ENCODE data around the gene CEL. TPM values are rescaled to one million over a fixed set of nuclear protein-coding genes. Genes with fewer than 3 reads are reported as not detected.

CEL gene
- total RNA-seq, 1 experiment from 2014 or later, result 6.6 TPM

DNA sequence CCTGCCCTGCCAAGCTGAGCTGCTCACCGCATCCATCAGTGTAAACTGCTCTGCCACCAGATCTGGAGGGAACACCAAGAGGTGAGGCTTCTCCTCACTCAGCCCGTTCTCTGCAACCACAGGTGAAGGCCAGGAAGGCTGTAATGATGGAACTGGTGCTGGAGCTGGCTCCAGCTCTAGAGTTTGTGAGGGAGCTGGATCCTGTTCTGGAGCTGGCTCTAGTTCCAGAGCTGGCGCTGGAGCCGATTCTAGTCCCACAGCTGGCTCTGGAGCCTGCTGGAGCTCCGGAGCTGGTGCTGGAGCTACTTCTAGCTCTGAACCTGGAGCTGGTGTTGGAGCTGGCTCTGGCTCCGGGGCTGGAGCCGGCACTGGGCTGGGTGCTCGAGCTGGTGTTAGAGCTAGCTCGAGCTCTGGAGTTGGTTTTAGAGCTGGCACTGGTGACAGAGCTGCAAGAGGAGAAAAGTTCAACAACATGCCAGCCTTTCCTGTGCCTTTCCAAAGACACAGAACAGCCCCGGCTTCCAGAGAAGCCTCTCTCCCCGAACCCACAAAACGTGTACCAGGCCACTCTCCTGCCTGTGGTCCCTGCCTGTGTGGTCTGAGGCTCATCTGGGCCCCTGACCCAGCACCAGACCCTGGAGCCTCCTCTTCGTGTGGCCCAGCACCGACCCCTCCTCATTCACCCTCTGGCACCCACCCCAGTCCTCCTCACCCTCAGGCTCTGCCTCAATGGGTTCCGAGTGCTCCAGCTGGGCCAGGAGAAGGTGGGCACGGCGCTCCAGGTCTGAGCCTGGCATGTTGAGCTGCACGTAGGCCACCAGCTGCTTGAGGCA is 46.4 kb downstream of the CEL start (continued):
- TF ChIP-seq, protein P1, sequence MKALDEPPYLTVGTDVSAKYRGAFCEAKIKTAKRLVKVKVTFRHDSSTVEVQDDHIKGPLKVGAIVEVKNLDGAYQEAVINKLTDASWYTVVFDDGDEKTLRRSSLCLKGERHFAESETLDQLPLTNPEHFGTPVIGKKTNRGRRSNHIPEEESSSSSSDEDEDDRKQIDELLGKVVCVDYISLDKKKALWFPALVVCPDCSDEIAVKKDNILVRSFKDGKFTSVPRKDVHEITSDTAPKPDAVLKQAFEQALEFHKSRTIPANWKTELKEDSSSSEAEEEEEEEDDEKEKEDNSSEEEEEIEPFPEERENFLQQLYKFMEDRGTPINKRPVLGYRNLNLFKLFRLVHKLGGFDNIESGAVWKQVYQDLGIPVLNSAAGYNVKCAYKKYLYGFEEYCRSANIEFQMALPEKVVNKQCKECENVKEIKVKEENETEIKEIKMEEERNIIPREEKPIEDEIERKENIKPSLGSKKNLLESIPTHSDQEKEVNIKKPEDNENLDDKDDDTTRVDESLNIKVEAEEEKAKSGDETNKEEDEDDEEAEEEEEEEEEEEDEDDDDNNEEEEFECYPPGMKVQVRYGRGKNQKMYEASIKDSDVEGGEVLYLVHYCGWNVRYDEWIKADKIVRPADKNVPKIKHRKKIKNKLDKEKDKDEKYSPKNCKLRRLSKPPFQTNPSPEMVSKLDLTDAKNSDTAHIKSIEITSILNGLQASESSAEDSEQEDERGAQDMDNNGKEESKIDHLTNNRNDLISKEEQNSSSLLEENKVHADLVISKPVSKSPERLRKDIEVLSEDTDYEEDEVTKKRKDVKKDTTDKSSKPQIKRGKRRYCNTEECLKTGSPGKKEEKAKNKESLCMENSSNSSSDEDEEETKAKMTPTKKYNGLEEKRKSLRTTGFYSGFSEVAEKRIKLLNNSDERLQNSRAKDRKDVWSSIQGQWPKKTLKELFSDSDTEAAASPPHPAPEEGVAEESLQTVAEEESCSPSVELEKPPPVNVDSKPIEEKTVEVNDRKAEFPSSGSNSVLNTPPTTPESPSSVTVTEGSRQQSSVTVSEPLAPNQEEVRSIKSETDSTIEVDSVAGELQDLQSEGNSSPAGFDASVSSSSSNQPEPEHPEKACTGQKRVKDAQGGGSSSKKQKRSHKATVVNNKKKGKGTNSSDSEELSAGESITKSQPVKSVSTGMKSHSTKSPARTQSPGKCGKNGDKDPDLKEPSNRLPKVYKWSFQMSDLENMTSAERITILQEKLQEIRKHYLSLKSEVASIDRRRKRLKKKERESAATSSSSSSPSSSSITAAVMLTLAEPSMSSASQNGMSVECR (CRISPR knock-in tag; IDR thresholded peaks at IDR 0.05; ENCODE audit: borderline replicate concordance), result no peak

DNA sequence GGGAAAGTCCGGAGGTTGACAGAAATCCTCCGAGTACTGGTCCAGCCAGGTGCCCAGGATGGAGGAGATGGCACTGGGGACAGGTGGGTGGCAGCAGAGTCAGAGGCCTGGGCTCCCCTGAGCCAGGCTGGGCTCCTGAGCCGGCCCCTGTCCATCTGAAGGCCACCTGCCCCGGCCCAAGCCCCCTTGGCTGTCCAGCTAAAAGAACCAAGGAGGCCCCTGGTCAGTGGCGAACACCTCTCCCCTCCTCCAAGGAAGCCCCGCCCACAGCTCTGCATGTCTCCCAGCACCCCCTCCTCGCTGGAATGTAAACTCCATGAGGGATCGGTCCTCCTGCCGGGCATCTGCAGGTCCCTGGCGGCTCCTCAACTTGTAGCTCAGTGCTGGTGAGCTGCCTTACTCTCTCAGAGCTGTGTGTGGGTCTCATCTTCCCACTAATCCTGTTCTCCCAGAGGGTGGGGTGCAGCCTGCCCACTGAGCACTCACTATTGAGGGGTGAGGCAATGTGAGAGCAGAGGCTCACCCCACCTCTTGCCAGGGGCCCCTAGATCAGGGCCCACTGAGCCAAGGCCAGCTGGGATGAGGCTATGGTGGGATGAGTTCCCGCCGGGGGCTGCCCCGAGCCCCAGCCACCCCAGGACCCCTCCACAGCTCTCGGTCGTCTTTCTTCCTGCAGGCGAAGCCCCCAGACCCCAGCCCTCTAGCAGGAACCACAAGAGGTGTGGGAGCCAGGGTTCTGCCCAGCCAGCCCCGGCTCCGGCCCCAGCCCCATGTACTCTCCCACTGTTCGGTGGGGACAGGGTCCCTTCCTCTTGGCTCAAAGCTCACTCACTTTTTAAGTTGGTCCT is 47.2 kb downstream of the CEL start:
- TF ChIP-seq, protein P2, sequence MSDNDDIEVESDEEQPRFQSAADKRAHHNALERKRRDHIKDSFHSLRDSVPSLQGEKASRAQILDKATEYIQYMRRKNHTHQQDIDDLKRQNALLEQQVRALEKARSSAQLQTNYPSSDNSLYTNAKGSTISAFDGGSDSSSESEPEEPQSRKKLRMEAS (CRISPR knock-in tag; IDR thresholded peaks at IDR 0.05), result no peak
- TF ChIP-seq, protein P3, sequence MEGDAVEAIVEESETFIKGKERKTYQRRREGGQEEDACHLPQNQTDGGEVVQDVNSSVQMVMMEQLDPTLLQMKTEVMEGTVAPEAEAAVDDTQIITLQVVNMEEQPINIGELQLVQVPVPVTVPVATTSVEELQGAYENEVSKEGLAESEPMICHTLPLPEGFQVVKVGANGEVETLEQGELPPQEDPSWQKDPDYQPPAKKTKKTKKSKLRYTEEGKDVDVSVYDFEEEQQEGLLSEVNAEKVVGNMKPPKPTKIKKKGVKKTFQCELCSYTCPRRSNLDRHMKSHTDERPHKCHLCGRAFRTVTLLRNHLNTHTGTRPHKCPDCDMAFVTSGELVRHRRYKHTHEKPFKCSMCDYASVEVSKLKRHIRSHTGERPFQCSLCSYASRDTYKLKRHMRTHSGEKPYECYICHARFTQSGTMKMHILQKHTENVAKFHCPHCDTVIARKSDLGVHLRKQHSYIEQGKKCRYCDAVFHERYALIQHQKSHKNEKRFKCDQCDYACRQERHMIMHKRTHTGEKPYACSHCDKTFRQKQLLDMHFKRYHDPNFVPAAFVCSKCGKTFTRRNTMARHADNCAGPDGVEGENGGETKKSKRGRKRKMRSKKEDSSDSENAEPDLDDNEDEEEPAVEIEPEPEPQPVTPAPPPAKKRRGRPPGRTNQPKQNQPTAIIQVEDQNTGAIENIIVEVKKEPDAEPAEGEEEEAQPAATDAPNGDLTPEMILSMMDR (IDR thresholded peaks at IDR 0.05), result no peak
- no peak for TF ChIP-seq CREM (CRISPR knock-in tag; IDR thresholded peaks at IDR 0.05)
- TF ChIP-seq, protein P1 (CRISPR knock-in tag; IDR thresholded peaks at IDR 0.05; ENCODE audit: borderline replicate concordance), result no peak
- TF ChIP-seq MYBL2 (CRISPR knock-in tag; IDR thresholded peaks at IDR 0.05), result no peak
- TF ChIP-seq, protein P4, sequence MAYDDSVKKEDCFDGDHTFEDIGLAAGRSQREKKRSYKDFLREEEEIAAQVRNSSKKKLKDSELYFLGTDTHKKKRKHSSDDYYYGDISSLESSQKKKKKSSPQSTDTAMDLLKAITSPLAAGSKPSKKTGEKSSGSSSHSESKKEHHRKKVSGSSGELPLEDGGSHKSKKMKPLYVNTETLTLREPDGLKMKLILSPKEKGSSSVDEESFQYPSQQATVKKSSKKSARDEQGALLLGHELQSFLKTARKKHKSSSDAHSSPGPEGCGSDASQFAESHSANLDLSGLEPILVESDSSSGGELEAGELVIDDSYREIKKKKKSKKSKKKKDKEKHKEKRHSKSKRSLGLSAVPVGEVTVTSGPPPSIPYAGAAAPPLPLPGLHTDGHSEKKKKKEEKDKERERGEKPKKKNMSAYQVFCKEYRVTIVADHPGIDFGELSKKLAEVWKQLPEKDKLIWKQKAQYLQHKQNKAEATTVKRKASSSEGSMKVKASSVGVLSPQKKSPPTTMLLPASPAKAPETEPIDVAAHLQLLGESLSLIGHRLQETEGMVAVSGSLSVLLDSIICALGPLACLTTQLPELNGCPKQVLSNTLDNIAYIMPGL (CRISPR knock-in tag; IDR thresholded peaks at IDR 0.05), result no peak
- TF ChIP-seq ZNF232 (CRISPR knock-in tag; IDR thresholded peaks at IDR 0.05), result no peak
- TF ChIP-seq, protein P5, sequence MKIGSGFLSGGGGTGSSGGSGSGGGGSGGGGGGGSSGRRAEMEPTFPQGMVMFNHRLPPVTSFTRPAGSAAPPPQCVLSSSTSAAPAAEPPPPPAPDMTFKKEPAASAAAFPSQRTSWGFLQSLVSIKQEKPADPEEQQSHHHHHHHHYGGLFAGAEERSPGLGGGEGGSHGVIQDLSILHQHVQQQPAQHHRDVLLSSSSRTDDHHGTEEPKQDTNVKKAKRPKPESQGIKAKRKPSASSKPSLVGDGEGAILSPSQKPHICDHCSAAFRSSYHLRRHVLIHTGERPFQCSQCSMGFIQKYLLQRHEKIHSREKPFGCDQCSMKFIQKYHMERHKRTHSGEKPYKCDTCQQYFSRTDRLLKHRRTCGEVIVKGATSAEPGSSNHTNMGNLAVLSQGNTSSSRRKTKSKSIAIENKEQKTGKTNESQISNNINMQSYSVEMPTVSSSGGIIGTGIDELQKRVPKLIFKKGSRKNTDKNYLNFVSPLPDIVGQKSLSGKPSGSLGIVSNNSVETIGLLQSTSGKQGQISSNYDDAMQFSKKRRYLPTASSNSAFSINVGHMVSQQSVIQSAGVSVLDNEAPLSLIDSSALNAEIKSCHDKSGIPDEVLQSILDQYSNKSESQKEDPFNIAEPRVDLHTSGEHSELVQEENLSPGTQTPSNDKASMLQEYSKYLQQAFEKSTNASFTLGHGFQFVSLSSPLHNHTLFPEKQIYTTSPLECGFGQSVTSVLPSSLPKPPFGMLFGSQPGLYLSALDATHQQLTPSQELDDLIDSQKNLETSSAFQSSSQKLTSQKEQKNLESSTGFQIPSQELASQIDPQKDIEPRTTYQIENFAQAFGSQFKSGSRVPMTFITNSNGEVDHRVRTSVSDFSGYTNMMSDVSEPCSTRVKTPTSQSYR (CRISPR knock-in tag; IDR thresholded peaks at IDR 0.05), result no peak
- no peaks in the 10 kb centered on the region for H3K27me3 Mint-ChIP-seq (ENCODE audit: low read depth)
- peaks cover 21% of the 10 kb centered on the region for H3K36me3 Mint-ChIP-seq
- no peak for ATAC-seq
- H3K4me3 Mint-ChIP-seq, result no peak overlapping the region
- peaks cover 3% of the 10 kb centered on the region for H3K4me1 Mint-ChIP-seq
- POLR2A ChIA-PET, result no interaction called here
- no peaks in the 10 kb centered on the region for H3K9me3 Mint-ChIP-seq
- CTCF ChIA-PET, result interaction anchor here (0.8 to 7.8 kb wide), 3 partner anchors 10 to 77 kb away, joined by 3 to 93 read pairs (median 8); no protein-coding TSS in a partner anchor
- no peak for DNase-seq (ENCODE audit: low spot score)
- H3K27ac Mint-ChIP-seq, result no peak overlapping the region
